OCI-LY3 (cell line): Measurements from ENCODE around the gene AHSG.

ENCODE experiments used
- EZH2phosphoT487 ChIP-seq: fragments of 200-600 bp; shearing (Covaris generic); IDR thresholded peaks from 2 replicates; pipeline ENCODE4 v1.6.1; 2018; ENCODE audit warnings: antibody characterized with exemption, mixed run types, low read depth
- TF ChIP-seq, protein P1 (sequence below): fragments of 200-600, 300-600 bp; sonication (generic); IDR thresholded peaks from 2 replicates; pipeline ENCODE4 v1.5.1; 2014; ENCODE audit warnings: antibody characterized with exemption, low read length, low read depth

DNA sequence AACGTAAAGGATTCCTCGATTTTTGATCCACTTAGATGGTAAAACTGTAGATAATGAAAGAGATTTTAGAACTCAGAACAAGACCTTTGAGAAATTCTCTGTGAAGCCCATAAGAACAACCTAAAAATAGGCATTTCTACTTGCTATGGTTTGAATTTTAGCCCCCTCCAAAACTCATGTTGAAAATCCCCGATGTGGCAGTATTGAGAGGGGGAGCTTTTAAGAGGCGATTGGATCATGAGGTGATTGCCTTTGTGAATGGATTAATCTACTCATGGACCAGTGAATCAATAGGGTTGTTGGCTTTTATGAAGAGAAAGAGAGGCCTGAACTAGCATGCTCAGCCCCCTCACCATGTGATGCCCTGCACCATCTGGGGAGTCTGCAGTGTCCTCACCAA is 20.2 kb upstream of the AHSG start:
- TF ChIP-seq, protein P1, sequence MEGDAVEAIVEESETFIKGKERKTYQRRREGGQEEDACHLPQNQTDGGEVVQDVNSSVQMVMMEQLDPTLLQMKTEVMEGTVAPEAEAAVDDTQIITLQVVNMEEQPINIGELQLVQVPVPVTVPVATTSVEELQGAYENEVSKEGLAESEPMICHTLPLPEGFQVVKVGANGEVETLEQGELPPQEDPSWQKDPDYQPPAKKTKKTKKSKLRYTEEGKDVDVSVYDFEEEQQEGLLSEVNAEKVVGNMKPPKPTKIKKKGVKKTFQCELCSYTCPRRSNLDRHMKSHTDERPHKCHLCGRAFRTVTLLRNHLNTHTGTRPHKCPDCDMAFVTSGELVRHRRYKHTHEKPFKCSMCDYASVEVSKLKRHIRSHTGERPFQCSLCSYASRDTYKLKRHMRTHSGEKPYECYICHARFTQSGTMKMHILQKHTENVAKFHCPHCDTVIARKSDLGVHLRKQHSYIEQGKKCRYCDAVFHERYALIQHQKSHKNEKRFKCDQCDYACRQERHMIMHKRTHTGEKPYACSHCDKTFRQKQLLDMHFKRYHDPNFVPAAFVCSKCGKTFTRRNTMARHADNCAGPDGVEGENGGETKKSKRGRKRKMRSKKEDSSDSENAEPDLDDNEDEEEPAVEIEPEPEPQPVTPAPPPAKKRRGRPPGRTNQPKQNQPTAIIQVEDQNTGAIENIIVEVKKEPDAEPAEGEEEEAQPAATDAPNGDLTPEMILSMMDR = no peak
- TF ChIP-seq EZH2phosphoT487 = no peak
